Measurements from ENCODE around the gene BABAM2.

Gene BABAM2

GRCh38 chr2:27993950-27994728 lies 103.6 kb downstream of the BABAM2 start:
- no peak for TF ChIP-seq CTCF (conservative IDR thresholded peaks at IDR 0.05; ENCODE audit: low read depth, low read length)
- no peak overlapping the region for H3K4me3 ChIP-seq (ENCODE audit: low read length)
- no peak for DNase-seq (ENCODE audit: low read depth)

GRCh38 chr2:27996156-27996922 lies 105.8 kb downstream of the BABAM2 start:
- H3K4me3 ChIP-seq (ENCODE audit: low read length): no peak overlapping the region
- no peak for TF ChIP-seq CTCF (conservative IDR thresholded peaks at IDR 0.05; ENCODE audit: low read depth, low read length)
- no peak for DNase-seq (ENCODE audit: low read depth)

GRCh38 chr2:28000287-28000686 lies 109.8 kb downstream of the BABAM2 start:
- no peak for DNase-seq (ENCODE audit: low read depth)
- no peak overlapping the region for H3K4me3 ChIP-seq (ENCODE audit: low read length)
- no peak for TF ChIP-seq CTCF (conservative IDR thresholded peaks at IDR 0.05; ENCODE audit: low read depth, low read length)

GRCh38 chr2:28002181-28002580 lies 111.7 kb downstream of the BABAM2 start:
- no peak overlapping the region for H3K4me3 ChIP-seq (ENCODE audit: low read length)
- no peak for DNase-seq (ENCODE audit: low read depth)
- TF ChIP-seq CTCF (conservative IDR thresholded peaks at IDR 0.05; ENCODE audit: low read depth, low read length): no peak

DNA sequence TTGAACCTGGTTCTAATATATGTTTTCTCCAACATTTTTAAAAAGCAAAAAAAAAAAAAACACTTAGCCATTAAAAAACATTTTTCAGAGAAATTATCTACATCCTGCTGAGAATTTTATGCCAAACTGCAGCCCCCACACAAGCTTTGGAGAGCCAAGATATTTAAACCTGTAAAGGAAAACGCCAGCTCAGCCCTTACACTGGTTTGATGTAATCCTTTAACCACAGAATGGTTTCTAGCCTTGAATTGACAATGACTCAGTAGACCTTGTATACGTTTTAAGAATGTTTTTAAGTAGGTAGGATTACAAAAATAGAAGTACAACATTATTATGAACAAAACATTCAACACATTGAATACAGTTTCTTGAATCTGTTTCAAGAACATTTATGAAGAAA lies 113.6 kb downstream of the BABAM2 start:
- H3K4me3 ChIP-seq (ENCODE audit: low read length): no peak overlapping the region
- DNase-seq (ENCODE audit: low read depth): peak; percentile 88
- no peak for TF ChIP-seq CTCF (conservative IDR thresholded peaks at IDR 0.05; ENCODE audit: low read depth, low read length)

GRCh38 chr2:28009732-28010131 lies 119.2 kb downstream of the BABAM2 start:
- no peak for DNase-seq (ENCODE audit: low read depth)
- H3K4me3 ChIP-seq (ENCODE audit: low read length): no peak overlapping the region
- TF ChIP-seq CTCF (conservative IDR thresholded peaks at IDR 0.05; ENCODE audit: low read depth, low read length): no peak
